Measurements from ENCODE around the gene PIGN.

- TF ChIP-seq POLR2A (IDR thresholded peaks at IDR 0.05; ENCODE audit: low read depth, low read length) = no peak
- TF ChIP-seq POLR2AphosphoS5 (IDR thresholded peaks at IDR 0.05; ENCODE audit: low read depth, low read length) = no peak
- no peak for TF ChIP-seq PAX5 (IDR thresholded peaks at IDR 0.05; ENCODE audit: insufficient read depth, low read length, severe bottlenecking)
Observed at GRCh38 chr18:61991201-61991600, 195.7 kb downstream of the PIGN start.
